Psoas muscle (tissue), 8 donors: ENCODE measurements around the gene OTUB2. TPM values are rescaled to one million over a fixed set of nuclear protein-coding genes. Genes with fewer than 3 reads are reported as not detected.

Experiments
- ATAC-seq, 4 donors: fragments of 200-7000 bp; cut with Tn5 transposase; one replicate each; pipeline ENCODE4 v1.9.1; 2020; ENCODE audit warnings: moderate library complexity in 3 of 4, mild to moderate bottlenecking in 2 of 4
- DNase-seq, 2 donors: peaks; one replicate each; pipeline ENCODE4 v3.0.0-alpha.2; 2020
- H3K27ac ChIP-seq: fragments of 200-600 bp; one replicate; pipeline ENCODE4 v1.8.0; 2022
- H3K27me3 ChIP-seq, 3 donors: fragments of 200-600 bp in 1 of 3; one replicate each; pipeline versions ENCODE4 v1.6.1 to v1.8.0; 2013 to 2022; ENCODE audit warnings: low read length in 2 of 3, mild to moderate bottlenecking in 2 of 3, moderate library complexity in 1 of 3; ENCODE audit not compliant: insufficient read depth in 3 of 3
- H3K36me3 ChIP-seq, 2 donors: fragments of 200-600 bp in 1 of 2; one replicate each; pipeline versions ENCODE4 v1.6.1 to v1.8.0; 2013 to 2022; ENCODE audit warnings: low read depth in 1 of 2, mild to moderate bottlenecking in 1 of 2, moderate library complexity in 1 of 2; ENCODE audit not compliant: insufficient read depth in 1 of 2
- H3K4me1 ChIP-seq: fragments of 200-600 bp; one replicate; pipeline ENCODE4 v1.8.0; 2022
- H3K4me3 ChIP-seq: fragments of 200-600 bp; one replicate; pipeline ENCODE4 v1.8.0; 2022; ENCODE audit warnings: mild to moderate bottlenecking
- H3K9me3 ChIP-seq: fragments of 200-600 bp; one replicate; pipeline ENCODE4 v1.8.0; 2022
- WGBS, 3 donors: extraction: QIAGEN DNeasy Blood & Tissue Kit; methylation state at CpG; one replicate each; pipeline versions ENCODE4 v1.1.6 to v1.1.7; 2013; 5-methylcytosine and 5-hydroxymethylcytosine counted together
- intact Hi-C, 2 donors: fragments of 100-400 bp; cut with DNase I; formaldehyde crosslinking; loops; one replicate each; pipeline versions ENCODE4 v1.11.0 to v1.14.2; 2022
- polyA plus RNA-seq, 3 donors: library from polyadenylated mRNA; stranded (reverse); fragments of 200-250 nt; gene quantifications; one replicate each; pipeline ENCODE4 v1.2.3, GENCODE V29; 2013
- total RNA-seq, 4 donors: library from RNA; stranded (reverse); fragmentation: NEBNext Ultra II Directional in 2 of 4; extraction: Animal tissue kit (Norgen Biotek cat#: 25700) in 2 of 4; gene quantifications; one replicate each; pipeline versions ENCODE4 v1.2.1 to v1.2.4, GENCODE V29; 2021 to 2023
- TF ChIP-seq, protein P1 (sequence below): fragments of 200-600 bp; IDR thresholded peaks from one replicate; pipeline ENCODE4 v1.8.0; 2022; ENCODE audit warnings: antibody characterized with exemption
- donor health status: healthy with polysubstance abuse.
- donor health status: DM: no; HTN: no; CAD: no; lungs with moderate emphysema.
- donor health status: Bipolar disorder and iron deficiency.
- donor health status: healthy.
- donor health status: DM: yes; HTN: yes; CAD: no.
- donor health status: DM: no; HTN: no; CAD: no.
- donor health status: DM: no; HTN: no; CAD: no.
- donor health status: DM: yes; HTN: yes; CAD: no.

OTUB2 gene
- total and polyA plus RNA-seq, 7 donors, result 0.04 to 0.96 (median 0.09) TPM

- H3K9me3 ChIP-seq, result no peaks in the 10 kb centered on the region
- TF ChIP-seq, protein P1, sequence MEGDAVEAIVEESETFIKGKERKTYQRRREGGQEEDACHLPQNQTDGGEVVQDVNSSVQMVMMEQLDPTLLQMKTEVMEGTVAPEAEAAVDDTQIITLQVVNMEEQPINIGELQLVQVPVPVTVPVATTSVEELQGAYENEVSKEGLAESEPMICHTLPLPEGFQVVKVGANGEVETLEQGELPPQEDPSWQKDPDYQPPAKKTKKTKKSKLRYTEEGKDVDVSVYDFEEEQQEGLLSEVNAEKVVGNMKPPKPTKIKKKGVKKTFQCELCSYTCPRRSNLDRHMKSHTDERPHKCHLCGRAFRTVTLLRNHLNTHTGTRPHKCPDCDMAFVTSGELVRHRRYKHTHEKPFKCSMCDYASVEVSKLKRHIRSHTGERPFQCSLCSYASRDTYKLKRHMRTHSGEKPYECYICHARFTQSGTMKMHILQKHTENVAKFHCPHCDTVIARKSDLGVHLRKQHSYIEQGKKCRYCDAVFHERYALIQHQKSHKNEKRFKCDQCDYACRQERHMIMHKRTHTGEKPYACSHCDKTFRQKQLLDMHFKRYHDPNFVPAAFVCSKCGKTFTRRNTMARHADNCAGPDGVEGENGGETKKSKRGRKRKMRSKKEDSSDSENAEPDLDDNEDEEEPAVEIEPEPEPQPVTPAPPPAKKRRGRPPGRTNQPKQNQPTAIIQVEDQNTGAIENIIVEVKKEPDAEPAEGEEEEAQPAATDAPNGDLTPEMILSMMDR, result no peak
- peak; percentile 81 to 84 (median 84) for ATAC-seq
- peaks cover 48% of the 10 kb centered on the region for H3K4me1 ChIP-seq
- DNase-seq, result peak; percentile 80 to 92
- peak overlapping the region; percentile 43 for H3K4me3 ChIP-seq
- peak overlapping the region; percentile 93 for H3K27ac ChIP-seq
- intact Hi-C loops, result loop anchor here in 1 of 2 donors (5.0 kb wide), 1 partner anchor 38 kb away; no protein-coding TSS in a partner anchor
- H3K36me3 ChIP-seq, result no peaks in the 10 kb centered on the region
- 11 to 25% (median 22%) methylated on average over 13 of the region's 13 CpGs for WGBS, 3 donors
- no peaks in the 10 kb centered on the region for H3K27me3 ChIP-seq
These were observed 31.0 kb upstream of the OTUB2 start for GRCh38 chr14:93994919-93995682.

- ATAC-seq, result peak in 1 of 4 donors; percentile 16
- Histone ChIP-seq H3K36me3 (no peaks in the 10 kb centered on the region), H3K27ac (peak overlapping the region; percentile 93), H3K4me3 (peak overlapping the region; percentile 43), H3K4me1 (peaks cover 51% of the 10 kb centered on the region), H3K9me3 (no peaks in the 10 kb centered on the region), H3K27me3 (no peaks in the 10 kb centered on the region)
- intact Hi-C loops, result loop anchor here in 1 of 2 donors (5.0 kb wide), 1 partner anchor 39 kb away; no protein-coding TSS in a partner anchor
- peak in 1 of 2 donors; percentile 52 for DNase-seq
- TF ChIP-seq, protein P1, result no peak
- 62 to 70% (median 63%) methylated on average over 8 of the region's 8 CpGs for WGBS, 3 donors
These were observed 29.9 kb upstream of the OTUB2 start for GRCh38 chr14:93996130-93996695.

- intact Hi-C loops, result loop anchor here in 1 of 2 donors (5.0 kb wide), 1 partner anchor 40 kb away; no protein-coding TSS in a partner anchor
- H3K27ac ChIP-seq, result peak within 1 kb of the TSS; percentile 93
- no peak for ATAC-seq
- no peaks in the 10 kb centered on the region for H3K36me3 ChIP-seq
- H3K27me3 ChIP-seq, result no peaks in the 10 kb centered on the region
- peaks cover 56% of the 10 kb centered on the region for H3K4me1 ChIP-seq
- 20 to 55% (median 23%) methylated on average over 1 of the region's 1 CpG for WGBS, 3 donors
- no peaks in the 10 kb centered on the region for H3K9me3 ChIP-seq
- peak in 1 of 2 donors; percentile 61 for DNase-seq
- TF ChIP-seq, protein P1, result no peak
- peak within 1 kb of the TSS; percentile 43 for H3K4me3 ChIP-seq
These were observed 29.1 kb upstream of the OTUB2 start, which contains the start of gene CCDC197 for GRCh38 chr14:93997082-93997481. Gene CCDC197, plus strand, starts transcription at chr14:93997301. Its CDS starts 831 bp downstream, at chr14:93998132.

- H3K4me1 ChIP-seq, result peaks cover 56% of the 10 kb centered on the region
- peak; percentile 56 to 66 (median 58) for ATAC-seq
- peak; percentile 63 to 83 for DNase-seq
- peak overlapping the region; percentile 93 for H3K27ac ChIP-seq
- no peak overlapping the region for H3K4me3 ChIP-seq
- TF ChIP-seq, protein P1, result no peak
- WGBS, 3 donors, result 36 to 61% (median 43%) methylated on average over 17 of the region's 17 CpGs
- no peaks in the 10 kb centered on the region for H3K27me3 ChIP-seq
- H3K9me3 ChIP-seq, result no peaks in the 10 kb centered on the region
- no peaks in the 10 kb centered on the region for H3K36me3 ChIP-seq
- intact Hi-C loops, result loop anchor here in 1 of 2 donors (5.0 kb wide), 1 partner anchor 41 kb away; no protein-coding TSS in a partner anchor
These were observed 27.9 kb upstream of the OTUB2 start for GRCh38 chr14:93997916-93998870.
